PC-3 (cell line): ENCODE data around the gene IRX4. TPM values are rescaled to one million over a fixed set of nuclear protein-coding genes. Genes with fewer than 3 reads are reported as not detected.
A peak's percentile ranks its signal among the peaks of the same experiment; 100 is the strongest.

Experiments used
- ATAC-seq: fragments of 200-7000 bp; cut with Tn5 transposase; 2 replicates; pipeline ENCODE4 v1.9.1; 2020; ENCODE audit warnings: mild to moderate bottlenecking, moderate library complexity
- BruUV-seq: library from RNA; stranded (reverse); fragments of 400-500 nt; replicated peaks from 2 replicates; lab custom pipeline; 2021; lab: Mats Ljungman, UMichigan
- CTCF ChIA-PET: fragments of 300-600 bp; sonication (Branson Sonifier 250); formaldehyde crosslinking; loops from one replicate; lab custom pipeline; 2022; ENCODE audit warnings: antibody characterized with exemption; lab: Charles Lee
- POLR2A ChIA-PET: fragments of 300-600 bp; sonication (Branson Sonifier 250); formaldehyde crosslinking; loops from one replicate; lab custom pipeline; 2022; ENCODE audit warnings: antibody characterized with exemption; ENCODE audit not compliant: unreplicated experiment; lab: Charles Lee
- DNase-seq: peaks from one replicate; pipeline ENCODE4 v3.0.0-alpha.2; 2015
- H2AFZ ChIP-seq: fragments of 300-600 bp; sonication (generic); 2 replicates; pipeline ENCODE4 v1.6.0; 2016; ENCODE audit warnings: antibody characterized with exemption, low read length
- H3F3A ChIP-seq: fragments of 300-600 bp; sonication (generic); one replicate; pipeline ENCODE4 v1.6.0; 2017; ENCODE audit warnings: antibody characterized with exemption, low read length, control low read depth, mild to moderate bottlenecking; ENCODE audit not compliant: unreplicated experiment
- H3K27ac ChIP-seq: fragments of 300-600 bp; sonication (generic); 2 replicates; pipeline ENCODE4 v1.5.1; 2016; ENCODE audit warnings: mild to moderate bottlenecking, low read length
- H3K27me3 ChIP-seq: fragments of 300-600 bp; sonication (generic); 2 replicates; pipeline ENCODE4 v1.6.1; 2016; ENCODE audit warnings: low read length, mixed read lengths
- H3K36me3 ChIP-seq: fragments of 300-600 bp; sonication (generic); 2 replicates; pipeline ENCODE4 v1.6.1; 2016; ENCODE audit warnings: low read depth, mixed run types, low read length, mixed read lengths
- H3K4me1 ChIP-seq: fragments of 300-600 bp; sonication (generic); 2 replicates; pipeline ENCODE4 v1.5.1; 2016; ENCODE audit warnings: low read length; ENCODE audit not compliant: insufficient read depth
- H3K4me2 ChIP-seq: fragments of 300-600 bp; sonication (generic); 2 replicates; pipeline ENCODE4 v1.6.0; 2016; ENCODE audit warnings: low read length
- H3K4me3 ChIP-seq: fragments of 300-600 bp; sonication (generic); 2 replicates; pipeline ENCODE4 v1.5.1; 2016; ENCODE audit warnings: mild to moderate bottlenecking, low read length, mixed read lengths
- H3K79me2 ChIP-seq: fragments of 300-600 bp; sonication (generic); 2 replicates; pipeline ENCODE4 v1.6.1; 2017; ENCODE audit warnings: low read length, mixed read lengths
- H3K9ac ChIP-seq: fragments of 300-600 bp; sonication (generic); 2 replicates; pipeline ENCODE4 v1.6.0; 2016; ENCODE audit warnings: mild to moderate bottlenecking, low read length
- H3K9me2 ChIP-seq: fragments of 300-600 bp; sonication (generic); replicated peaks from 2 replicates; pipeline ENCODE4 v1.6.1; 2016; ENCODE audit warnings: mixed run types, low read length, mixed read lengths
- H3K9me3 ChIP-seq: fragments of 300-600 bp; sonication (generic); 2 replicates; pipeline ENCODE4 v1.6.1; 2016; ENCODE audit warnings: low read length, mixed read lengths
- H4K20me1 ChIP-seq: fragments of 300-600 bp; sonication (generic); 2 replicates; pipeline ENCODE4 v1.6.1; 2016; ENCODE audit warnings: low read length, mixed read lengths
- CTCF ChIP-seq: fragments of 300-600 bp; sonication (generic); conservative IDR thresholded peaks from 2 replicates; pipeline ENCODE4 v1.5.1; 2017; ENCODE audit warnings: antibody characterized with exemption, low read depth, mild to moderate bottlenecking, low read length
- EZH2 ChIP-seq: fragments of 300-600 bp; sonication (generic); IDR thresholded peaks from one replicate; pipeline ENCODE4 v1.6.1; 2017; ENCODE audit warnings: antibody characterized with exemption, mild to moderate bottlenecking, low read length; ENCODE audit not compliant: unreplicated experiment
- EZH2phosphoT487 ChIP-seq: fragments of 300-600 bp; sonication (generic); IDR thresholded peaks from 2 replicates; pipeline ENCODE4 v1.6.1; 2018; ENCODE audit warnings: mild to moderate bottlenecking, antibody characterized with exemption, low read length, borderline replicate concordance
- intact Hi-C: fragments of 100-400 bp; cut with micrococcal nuclease; formaldehyde crosslinking; loops from 2 replicates; pipeline ENCODE4 v1.9.0; 2023
- total RNA-seq: library from RNA; depleted of rRNA; stranded (reverse); fragments of >200 nt; gene quantifications from 2 replicates; pipeline ENCODE4 v1.2.3, GENCODE V29; 2014

The IRX4 gene
- total RNA-seq, 1 experiment from 2014 or later = not detected

- peak; percentile 65 for DNase-seq
Observed at GRCh38 chr5:1842004-1842819, 40.5 kb downstream of the IRX4 start.

GRCh38 chr5:1840741-1841521 lies 41.8 kb downstream of the IRX4 start:
- no peak overlapping the region for H2AFZ ChIP-seq
- POLR2A ChIA-PET = no interaction called here
- intact Hi-C loops = no loop called here
- BruUV-seq = no TSS peak
- TF ChIP-seq EZH2phosphoT487 (no peak), EZH2 (no peak), CTCF (no peak)
- peaks cover 2% of the 10 kb centered on the region; the same call in 1 of the 2 replicates for H3K27me3 ChIP-seq
- no peaks in the 10 kb centered on the region for H3K9me2 ChIP-seq
- H3K9ac ChIP-seq = no peak overlapping the region
- no peak overlapping the region for H3K4me3 ChIP-seq
- no peaks in the 10 kb centered on the region for H3K4me1 ChIP-seq
- ATAC-seq (no peak), DNase-seq (no peak)
- no peaks in the 10 kb centered on the region for H3K9me3 ChIP-seq
- CTCF ChIA-PET = no interaction called here
- no peaks in the 10 kb centered on the region for H3K36me3 ChIP-seq
- no peaks in the 10 kb centered on the region for H4K20me1 ChIP-seq
- no peak overlapping the region for H3K4me2 ChIP-seq
- H3K79me2 ChIP-seq = no peaks in the 10 kb centered on the region
- no peak overlapping the region for H3K27ac ChIP-seq
- H3F3A ChIP-seq = no peaks in the 10 kb centered on the region

More at GRCh38 chr5:1842004-1842819, 40.5 kb downstream of the IRX4 start:
- ChIA-PET CTCF (no interaction called here), POLR2A (no interaction called here)
- no peak overlapping the region for H3K9ac ChIP-seq
- no peak for TF ChIP-seq EZH2phosphoT487
- no peak for TF ChIP-seq CTCF
- TF ChIP-seq EZH2 = no peak
- H3K4me3 ChIP-seq = no peak overlapping the region
- no peaks in the 10 kb centered on the region for H3K79me2 ChIP-seq
- H3K9me3 ChIP-seq = no peaks in the 10 kb centered on the region
- 0 out of 2 replicates have a peak overlapping the region, but pooled peaks have one; percentile 15 for H2AFZ ChIP-seq
- no peaks in the 10 kb centered on the region for H3K4me1 ChIP-seq
- intact Hi-C loops = no loop called here
- H3K36me3 ChIP-seq = no peaks in the 10 kb centered on the region
- peak; percentile 81 for ATAC-seq
- H3K4me2 ChIP-seq = 0 out of 2 replicates have a peak overlapping the region, but pooled peaks have one; percentile 0
- no peaks in the 10 kb centered on the region for H3K9me2 ChIP-seq
- no peak overlapping the region for H3K27ac ChIP-seq
- no peaks in the 10 kb centered on the region for H4K20me1 ChIP-seq
- no peaks in the 10 kb centered on the region for H3F3A ChIP-seq
- no TSS peak for BruUV-seq
- no peaks in the 10 kb centered on the region; the same call in 1 of the 2 replicates for H3K27me3 ChIP-seq
